ENCODE results near the gene ASAP3. TPM values are rescaled to one million over a fixed set of nuclear protein-coding genes. Genes with fewer than 3 reads are reported as not detected.

The ASAP3 gene
- total RNA-seq, 1 donor from 2014 or later, result 3.9 TPM

DNA sequence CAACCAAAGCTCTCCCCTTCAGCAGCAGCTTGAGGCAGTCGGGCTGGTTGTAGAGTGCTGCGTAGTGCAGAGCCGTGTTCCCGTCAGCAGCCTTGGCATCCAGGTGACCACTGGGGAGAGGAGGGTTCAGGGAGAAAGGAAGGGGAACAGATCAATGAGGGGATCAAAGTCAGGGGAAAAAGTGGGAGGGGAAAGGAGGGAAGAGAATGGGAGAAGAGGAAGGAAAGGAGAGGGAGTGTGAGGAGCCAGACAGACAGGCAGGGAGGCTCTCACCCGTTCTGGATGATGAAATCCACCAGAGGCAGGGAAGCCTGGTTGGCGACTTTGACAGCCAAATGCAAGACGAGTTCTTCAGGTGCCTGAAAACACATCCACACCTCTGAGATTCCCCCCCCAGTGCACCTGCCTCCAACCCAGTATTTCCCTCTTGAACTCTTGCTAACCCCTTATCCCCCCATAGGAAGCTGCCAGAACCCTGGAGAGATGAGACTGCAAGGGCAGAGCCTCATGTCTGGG, 49.7 kb downstream of the ASAP3 start:
- H3K9me3 Mint-ChIP-seq, result no peaks in the 10 kb centered on the region
- no peaks in the 10 kb centered on the region for H3K4me1 Mint-ChIP-seq
- Histone ChIP-seq H3K79me2 (ENCODE audit: low read depth) (no peaks in the 10 kb centered on the region), H3K4me2 (no peak overlapping the region), H3K4me3 (no peak overlapping the region), H3K27ac (no peak overlapping the region), H3K9me3 (ENCODE audit: low read depth) (no peaks in the 10 kb centered on the region), H3F3A (ENCODE audit: low read depth) (no peaks in the 10 kb centered on the region), H3K4me1 (no peaks in the 10 kb centered on the region), H2AFZ (replicated peaks) (no peak overlapping the region), H4K20me1 (ENCODE audit: low read depth) (no peaks in the 10 kb centered on the region), H3K27me3 (peaks cover 4% of the 10 kb centered on the region), H3K9ac (no peak overlapping the region), H3K36me3 (no peaks in the 10 kb centered on the region)
- H3K27me3 Mint-ChIP-seq (ENCODE audit: insufficient read depth, low read depth), result no peaks in the 10 kb centered on the region
- no peak for DNase-seq (ENCODE audit: low spot score)
- no peak overlapping the region for H3K27ac Mint-ChIP-seq
- H3K36me3 Mint-ChIP-seq, result peaks cover 48% of the 10 kb centered on the region
- no peak overlapping the region for H3K4me3 Mint-ChIP-seq
- TF ChIP-seq EZH2phosphoT487 (IDR thresholded peaks at IDR 0.05) (no peak), EZH2 (IDR thresholded peaks at IDR 0.05) (no peak)
- TF ChIP-seq, protein P1, sequence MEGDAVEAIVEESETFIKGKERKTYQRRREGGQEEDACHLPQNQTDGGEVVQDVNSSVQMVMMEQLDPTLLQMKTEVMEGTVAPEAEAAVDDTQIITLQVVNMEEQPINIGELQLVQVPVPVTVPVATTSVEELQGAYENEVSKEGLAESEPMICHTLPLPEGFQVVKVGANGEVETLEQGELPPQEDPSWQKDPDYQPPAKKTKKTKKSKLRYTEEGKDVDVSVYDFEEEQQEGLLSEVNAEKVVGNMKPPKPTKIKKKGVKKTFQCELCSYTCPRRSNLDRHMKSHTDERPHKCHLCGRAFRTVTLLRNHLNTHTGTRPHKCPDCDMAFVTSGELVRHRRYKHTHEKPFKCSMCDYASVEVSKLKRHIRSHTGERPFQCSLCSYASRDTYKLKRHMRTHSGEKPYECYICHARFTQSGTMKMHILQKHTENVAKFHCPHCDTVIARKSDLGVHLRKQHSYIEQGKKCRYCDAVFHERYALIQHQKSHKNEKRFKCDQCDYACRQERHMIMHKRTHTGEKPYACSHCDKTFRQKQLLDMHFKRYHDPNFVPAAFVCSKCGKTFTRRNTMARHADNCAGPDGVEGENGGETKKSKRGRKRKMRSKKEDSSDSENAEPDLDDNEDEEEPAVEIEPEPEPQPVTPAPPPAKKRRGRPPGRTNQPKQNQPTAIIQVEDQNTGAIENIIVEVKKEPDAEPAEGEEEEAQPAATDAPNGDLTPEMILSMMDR (IDR thresholded peaks at IDR 0.05), result no peak

DNA sequence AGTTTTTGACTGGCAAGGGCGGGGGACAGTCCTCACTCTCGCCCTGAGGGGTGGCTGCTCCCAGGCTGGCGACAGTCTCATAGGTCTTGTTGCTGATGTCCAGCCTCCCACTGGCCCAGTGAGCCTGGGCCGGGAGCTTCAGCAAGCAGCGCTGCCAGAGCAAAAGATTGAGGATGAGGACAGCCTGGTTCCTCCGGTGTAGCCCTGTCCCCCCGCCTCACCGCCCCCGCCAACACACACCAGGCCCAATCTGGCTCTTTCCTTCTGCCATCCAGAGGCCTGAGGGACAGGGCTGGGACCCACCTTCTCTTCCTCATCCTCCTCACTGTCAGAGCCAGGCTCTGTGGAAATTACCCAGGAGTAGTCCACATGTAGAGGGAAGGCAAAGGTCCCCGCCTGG, 50.9 kb downstream of the ASAP3 start:
- H3K27ac ChIP-seq, result no peak overlapping the region
- no peaks in the 10 kb centered on the region for H3K79me2 ChIP-seq (ENCODE audit: low read depth)
- no peak overlapping the region for H3K4me2 ChIP-seq
- peaks cover 14% of the 10 kb centered on the region for H3K27me3 ChIP-seq
- no peak overlapping the region for H3K4me3 ChIP-seq
- H3K4me1 ChIP-seq, result no peaks in the 10 kb centered on the region
- Mint-ChIP-seq H3K27ac (no peak overlapping the region), H3K4me1 (no peaks in the 10 kb centered on the region), H3K36me3 (peaks cover 53% of the 10 kb centered on the region), H3K4me3 (no peak overlapping the region), H3K27me3 (ENCODE audit: insufficient read depth, low read depth) (no peaks in the 10 kb centered on the region), H3K9me3 (no peaks in the 10 kb centered on the region)
- no peak overlapping the region for H3K9ac ChIP-seq
- no peaks in the 10 kb centered on the region for H3F3A ChIP-seq (ENCODE audit: low read depth)
- no peak overlapping the region for H2AFZ ChIP-seq (replicated peaks)
- TF ChIP-seq EZH2 (IDR thresholded peaks at IDR 0.05) (no peak), EZH2phosphoT487 (IDR thresholded peaks at IDR 0.05) (no peak)
- TF ChIP-seq, protein P1 (IDR thresholded peaks at IDR 0.05), result no peak
- H4K20me1 ChIP-seq (ENCODE audit: low read depth), result no peaks in the 10 kb centered on the region
- H3K36me3 ChIP-seq, result no peaks in the 10 kb centered on the region
- no peaks in the 10 kb centered on the region for H3K9me3 ChIP-seq (ENCODE audit: low read depth)
- DNase-seq (ENCODE audit: low spot score), result no peak

DNA sequence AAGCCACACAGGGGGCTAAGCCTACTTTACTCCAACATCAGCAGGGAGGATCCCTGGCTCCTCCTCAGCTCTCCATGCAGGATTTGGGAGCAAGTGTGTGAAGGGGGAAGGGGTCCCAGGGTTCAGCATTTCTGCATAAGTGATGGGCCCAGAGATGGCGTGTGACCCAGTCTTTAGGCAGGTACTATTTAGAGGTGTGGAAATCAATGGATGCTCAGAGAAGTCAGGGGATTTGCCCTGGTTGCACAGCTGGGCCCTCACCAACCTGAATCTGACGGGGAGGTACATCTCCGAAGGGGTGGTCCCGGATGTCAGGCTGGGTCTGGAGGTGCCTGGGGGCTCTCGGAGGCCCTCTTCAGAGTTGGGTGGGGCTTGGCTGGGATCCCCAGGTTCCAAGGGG, 52.5 kb downstream of the ASAP3 start:
- Histone ChIP-seq H3K36me3 (no peaks in the 10 kb centered on the region), H3K27me3 (peaks cover 27% of the 10 kb centered on the region), H3K9me3 (ENCODE audit: low read depth) (no peaks in the 10 kb centered on the region), H2AFZ (replicated peaks) (no peak overlapping the region), H3F3A (ENCODE audit: low read depth) (no peaks in the 10 kb centered on the region), H3K4me3 (no peak overlapping the region), H4K20me1 (ENCODE audit: low read depth) (no peaks in the 10 kb centered on the region), H3K9ac (no peak overlapping the region), H3K79me2 (ENCODE audit: low read depth) (no peaks in the 10 kb centered on the region), H3K4me2 (no peak overlapping the region), H3K4me1 (no peaks in the 10 kb centered on the region), H3K27ac (no peak overlapping the region)
- Mint-ChIP-seq H3K4me3 (no peak overlapping the region), H3K36me3 (peaks cover 55% of the 10 kb centered on the region), H3K9me3 (no peaks in the 10 kb centered on the region), H3K27ac (no peak overlapping the region), H3K4me1 (no peaks in the 10 kb centered on the region), H3K27me3 (ENCODE audit: insufficient read depth, low read depth) (peaks cover 1% of the 10 kb centered on the region)
- TF ChIP-seq, protein P1 (IDR thresholded peaks at IDR 0.05), result no peak
- TF ChIP-seq EZH2phosphoT487 (IDR thresholded peaks at IDR 0.05) (no peak), EZH2 (IDR thresholded peaks at IDR 0.05) (no peak)
- no peak for DNase-seq (ENCODE audit: low spot score)

All from neural progenitor cell (in vitro differentiated cells).